ENCODE data around the gene PPP1R9B.

Gene PPP1R9B

GRCh38 chr17:50150354-50151040 lies at the start of gene PPP1R9B:
PPP1R9B (minus strand) TSS chr17:50150677; CDS start chr17:50150513, 164 bp downstream.
- DNase-seq: no peak

GRCh38 chr17:50199803-50200456 lies 49.5 kb upstream of the PPP1R9B start:
- peak; percentile 77 to 79 for DNase-seq

- DNase-seq: no peak
Observed at GRCh38 chr17:50199211-50199802, 48.8 kb upstream of the PPP1R9B start.

- DNase-seq: no peak
Observed at GRCh38 chr17:50198026-50198669, 47.7 kb upstream of the PPP1R9B start.

- no peak for DNase-seq
Observed at GRCh38 chr17:50196826-50197225, 46.3 kb upstream of the PPP1R9B start.

GRCh38 chr17:50196036-50196435 lies 45.6 kb upstream of the PPP1R9B start:
- no peak for DNase-seq

GRCh38 chr17:50194934-50195865 lies 44.7 kb upstream of the PPP1R9B start:
- no peak for DNase-seq

- DNase-seq: no peak
Observed at GRCh38 chr17:50194140-50194933, 43.9 kb upstream of the PPP1R9B start.

- no peak for DNase-seq
Observed at GRCh38 chr17:50192618-50193291, 42.3 kb upstream of the PPP1R9B start.

GRCh38 chr17:50192144-50192617 lies 41.7 kb upstream of the PPP1R9B start:
- DNase-seq: no peak

GRCh38 chr17:50191359-50192143 lies 41.1 kb upstream of the PPP1R9B start:
- DNase-seq: no peak

- DNase-seq: no peak
Observed at GRCh38 chr17:50190603-50191358, 40.3 kb upstream of the PPP1R9B start.

- DNase-seq: no peak
Observed at GRCh38 chr17:50190293-50190602, 39.8 kb upstream of the PPP1R9B start.

- no peak for DNase-seq
Observed at GRCh38 chr17:50189550-50190292, 39.2 kb upstream of the PPP1R9B start.

GRCh38 chr17:50188921-50189549 lies 38.6 kb upstream of the PPP1R9B start:
- DNase-seq: no peak

GRCh38 chr17:50188531-50188920 lies 38.0 kb upstream of the PPP1R9B start:
- no peak for DNase-seq

GRCh38 chr17:50187751-50188530 lies 37.5 kb upstream of the PPP1R9B start:
- DNase-seq: no peak

- DNase-seq: no peak
Observed at GRCh38 chr17:50187394-50187725, 36.9 kb upstream of the PPP1R9B start.
